Measurements from ENCODE around the gene EVI2B.

- TF ChIP-seq EZH2 (IDR thresholded peaks at IDR 0.05; ENCODE audit: insufficient read depth, poor library complexity, severe bottlenecking) = no peak
- no peak for TF ChIP-seq EZH2phosphoT487 (IDR thresholded peaks at IDR 0.05; ENCODE audit: insufficient read depth, low read depth)
Measured at GRCh38 chr17:31357091-31357490, 43.2 kb upstream of the EVI2B start.

Measured in GM23248 (cell line).